Measurements from ENCODE around the gene USP15. TPM values are rescaled to one million over a fixed set of nuclear protein-coding genes. Genes with fewer than 3 reads are reported as not detected.

Gene USP15
- total and polyA plus RNA-seq, 2 donors (not counting 1 experiment from before 2014, with no cell fraction given) = 116 to 182 TPM

GRCh38 chr12:62403031-62403430, 142.8 kb downstream of the USP15 start:
- CTCF ChIA-PET = interaction anchor here (1.0 kb wide), 1 partner anchor 11 kb away, joined by 3 read pairs; no protein-coding TSS in a partner anchor
- no peaks in the 10 kb centered on the region for H4K20me1 ChIP-seq (ENCODE audit: control insufficient read depth, insufficient read depth, low read length, poor library complexity, severe bottlenecking)
- no peak overlapping the region for H3K4me2 ChIP-seq (replicated peaks; ENCODE audit: low read depth, low read length, poor library complexity, severe bottlenecking)

GRCh38 chr12:62407587-62407986, 147.4 kb downstream of the USP15 start:
- Histone ChIP-seq H3K4me3 (ENCODE audit: control extremely low read depth in 1 of 5, extremely low read depth in 1 of 5, insufficient read depth in 1 of 5, low read depth in 2 of 5, low read length in 4 of 5) (no peak overlapping the region), H3K9ac (ENCODE audit: low read length) (no peak overlapping the region), H3K4me1 (ENCODE audit: control insufficient read depth in 2 of 2, insufficient read depth in 2 of 2, low read length in 2 of 2) (no peaks in the 10 kb centered on the region), H3K27me3 (replicated peaks in 1 of 4; ENCODE audit: control extremely low read depth in 1 of 4, control insufficient read depth in 3 of 4, insufficient read depth in 4 of 4, low read length in 3 of 4) (no peaks in the 10 kb centered on the region), H2AFZ (ENCODE audit: insufficient read depth, low read depth, low read length, poor library complexity, severe bottlenecking) (no peak overlapping the region), H3K9me3 (ENCODE audit: control extremely low read depth in 1 of 3, control insufficient read depth in 2 of 3, insufficient read depth in 1 of 3, low read length in 2 of 3) (no peaks in the 10 kb centered on the region), H3K4me2 (replicated peaks; ENCODE audit: low read depth, low read length, poor library complexity, severe bottlenecking) (no peak overlapping the region), H3K79me2 (ENCODE audit: control insufficient read depth, insufficient read depth, low read length) (no peaks in the 10 kb centered on the region), H3K36me3 (replicated peaks in 1 of 2; ENCODE audit: control extremely low read depth in 1 of 2, control insufficient read depth in 1 of 2, extremely low read depth in 1 of 2, insufficient read depth in 2 of 2, low read length in 1 of 2) (peaks cover 17 to 29% of the 10 kb centered on the region in 2 experiments), H4K20me1 (ENCODE audit: control insufficient read depth, insufficient read depth, low read length, poor library complexity, severe bottlenecking) (no peaks in the 10 kb centered on the region), H3K27ac (ENCODE audit: low read length in 2 of 2) (no peak overlapping the region)
- CTCF ChIA-PET = no interaction called here
- no peak overlapping the region for H3K27ac Mint-ChIP-seq
- H3K4me3 Mint-ChIP-seq = no peak overlapping the region
- POLR2A ChIA-PET = no interaction called here
- H3K9me3 Mint-ChIP-seq (ENCODE audit: insufficient read depth) = no peaks in the 10 kb centered on the region
- no peak for DNase-seq
- no CpG with 5 or more reads among the region's 1 CpG for WGBS (ENCODE audit: insufficient coverage)
- intact Hi-C loops (cut with micrococcal nuclease) = no loop called here
- no peaks in the 10 kb centered on the region for H3K4me1 Mint-ChIP-seq
- no peaks in the 10 kb centered on the region for H3K27me3 Mint-ChIP-seq
- no peak for ATAC-seq (ENCODE audit: low read depth)
- TF ChIP-seq CTCF (IDR thresholded peaks at IDR 0.05) (no peak), EZH2 (IDR thresholded peaks at IDR 0.05; ENCODE audit: borderline replicate concordance, insufficient read depth, low read depth, low read length, poor library complexity, severe bottlenecking) (no peak)

More at GRCh38 chr12:62403031-62403430, 142.8 kb downstream of the USP15 start:
- Histone ChIP-seq H3K27ac (ENCODE audit: low read length in 2 of 2) (no peak overlapping the region), H3K9ac (ENCODE audit: low read length) (no peak overlapping the region), H3K4me1 (ENCODE audit: control insufficient read depth in 2 of 2, insufficient read depth in 2 of 2, low read length in 2 of 2) (peaks cover 0 to 10% of the 10 kb centered on the region in 2 donors), H3K4me3 (ENCODE audit: control extremely low read depth in 1 of 5, extremely low read depth in 1 of 5, insufficient read depth in 1 of 5, low read depth in 2 of 5, low read length in 4 of 5) (no peak overlapping the region), H3K9me3 (ENCODE audit: control extremely low read depth in 1 of 3, control insufficient read depth in 2 of 3, insufficient read depth in 1 of 3, low read length in 2 of 3) (no peaks in the 10 kb centered on the region), H3K27me3 (replicated peaks in 1 of 4; ENCODE audit: control extremely low read depth in 1 of 4, control insufficient read depth in 3 of 4, insufficient read depth in 4 of 4, low read length in 3 of 4) (no peaks in the 10 kb centered on the region), H2AFZ (ENCODE audit: insufficient read depth, low read depth, low read length, poor library complexity, severe bottlenecking) (no peak overlapping the region), H3K36me3 (replicated peaks in 1 of 2; ENCODE audit: control extremely low read depth in 1 of 2, control insufficient read depth in 1 of 2, extremely low read depth in 1 of 2, insufficient read depth in 2 of 2, low read length in 1 of 2) (peaks cover 23 to 57% of the 10 kb centered on the region in 2 experiments), H3K79me2 (ENCODE audit: control insufficient read depth, insufficient read depth, low read length) (no peaks in the 10 kb centered on the region)
- no peak for TF ChIP-seq EZH2 (IDR thresholded peaks at IDR 0.05; ENCODE audit: borderline replicate concordance, insufficient read depth, low read depth, low read length, poor library complexity, severe bottlenecking)
- no peak for TF ChIP-seq CTCF (IDR thresholded peaks at IDR 0.05)
- H3K4me1 Mint-ChIP-seq = peaks cover 22% of the 10 kb centered on the region
- H3K27ac Mint-ChIP-seq = no peak overlapping the region
- no peaks in the 10 kb centered on the region for H3K27me3 Mint-ChIP-seq
- intact Hi-C loops (cut with micrococcal nuclease) = no loop called here
- H3K4me3 Mint-ChIP-seq = no peak overlapping the region
- no peak for DNase-seq
- no peaks in the 10 kb centered on the region for H3K9me3 Mint-ChIP-seq (ENCODE audit: insufficient read depth)
- no peak for ATAC-seq (ENCODE audit: low read depth)
- POLR2A ChIA-PET = no interaction called here
